ENCODE data around the gene ITPA.
A peak's percentile ranks its signal among the peaks of the same experiment; 100 is the strongest.
"Not testable (repeated sequence)": the region's sequence is repeated elsewhere in the genome, so short reads cannot be mapped to it uniquely, and the experiment has no call there.

Gene ITPA

GRCh38 chr20:3172933-3173609 lies 36.2 kb upstream of the ITPA start, which contains the start of gene LZTS3:
TSS of gene LZTS3 (minus strand) at chr20:3173549. CDS start at chr20:3167163, 6,386 bp downstream.
- DNase-seq (ENCODE audit: low read depth, low spot score): no peak

DNA sequence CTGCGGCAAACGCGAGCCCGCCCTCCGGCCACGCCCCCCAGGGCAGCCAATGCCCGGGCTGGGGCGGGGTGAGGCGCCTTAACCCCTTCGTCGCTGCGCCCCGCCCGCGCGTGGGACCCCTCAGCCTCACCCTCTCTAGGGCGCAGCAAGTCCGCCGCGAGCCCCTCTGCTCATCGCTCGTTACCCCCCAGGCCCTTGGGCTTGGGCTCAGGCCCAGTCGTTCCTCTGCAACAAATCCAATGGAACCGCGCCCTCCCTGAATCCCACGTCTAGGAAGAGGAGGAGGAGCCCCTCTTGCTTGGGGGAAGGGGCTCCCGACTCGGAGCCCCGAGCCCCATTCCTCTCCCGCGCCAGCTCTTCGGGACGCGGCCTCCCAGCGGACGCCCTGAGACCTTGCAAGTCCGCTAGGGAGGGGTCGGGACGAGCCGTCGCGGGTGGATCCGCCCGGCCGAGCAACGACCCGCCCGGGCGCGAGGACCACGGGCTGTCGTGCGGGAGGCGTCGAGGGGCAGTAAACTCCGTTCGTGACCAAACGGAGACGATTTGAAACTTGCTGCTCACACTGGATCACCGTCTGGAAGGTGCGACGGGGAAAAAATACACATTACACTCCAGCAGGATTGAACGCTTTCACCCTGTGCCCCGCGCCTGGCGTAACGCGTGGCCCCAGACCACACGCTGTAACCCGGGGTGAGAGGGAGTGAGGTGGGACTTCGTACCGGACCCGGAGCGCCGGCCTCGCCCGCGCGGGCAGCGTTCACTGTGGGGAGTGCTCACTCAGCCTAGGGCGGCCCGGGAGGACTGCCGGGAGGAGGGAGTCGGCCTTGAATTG lies 35.5 kb upstream of the ITPA start:
- DNase-seq (ENCODE audit: low read depth, low spot score): no peak
- peak overlapping the region; percentile 72 for H3K27ac ChIP-seq

More at GRCh38 chr20:3172933-3173609, 36.2 kb upstream of the ITPA start, which contains the start of gene LZTS3:
- H3K27ac ChIP-seq: peak within 1 kb of the TSS; percentile 72

DNA sequence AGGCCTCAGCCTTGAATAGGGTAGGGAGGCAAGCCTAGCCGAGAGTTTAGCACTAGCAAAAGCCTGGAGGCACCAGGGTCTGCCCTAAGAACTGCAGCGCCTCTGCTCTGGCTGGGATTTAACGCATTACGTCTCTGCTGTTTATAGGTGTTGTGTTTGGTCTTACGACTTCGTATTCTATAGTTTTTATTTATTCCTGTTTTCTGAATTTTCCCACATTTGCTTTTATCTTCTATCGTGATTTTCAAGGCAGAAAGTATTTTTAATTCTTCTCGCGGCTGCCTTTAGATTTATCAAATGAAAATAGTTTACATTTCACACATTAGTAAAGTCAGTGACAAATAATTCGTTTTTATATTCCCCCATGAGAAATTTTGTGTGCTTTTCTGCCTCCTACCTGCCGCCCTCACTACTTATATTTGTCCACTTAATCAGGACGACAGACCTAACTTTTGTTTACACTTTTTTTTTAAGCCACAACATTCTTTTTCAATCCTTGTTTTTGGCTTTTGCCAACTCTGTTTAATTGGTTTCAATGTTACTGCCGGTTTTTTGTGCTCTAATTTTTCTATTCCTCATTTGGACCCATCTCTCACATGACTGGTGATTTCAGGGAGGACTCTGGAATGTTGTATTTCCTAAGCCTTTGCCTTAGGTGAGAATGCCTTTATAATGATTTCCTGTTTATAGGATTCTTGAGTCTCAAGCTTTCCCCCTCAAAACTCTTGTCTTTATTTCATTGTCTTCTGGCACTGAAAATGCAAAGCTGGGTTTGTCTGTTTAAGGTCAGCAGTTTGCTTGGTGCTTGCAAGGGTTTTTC lies 34.6 kb upstream of the ITPA start:
- H3K27ac ChIP-seq: peak overlapping the region; percentile 72
- DNase-seq (ENCODE audit: low read depth, low spot score): no peak

DNA sequence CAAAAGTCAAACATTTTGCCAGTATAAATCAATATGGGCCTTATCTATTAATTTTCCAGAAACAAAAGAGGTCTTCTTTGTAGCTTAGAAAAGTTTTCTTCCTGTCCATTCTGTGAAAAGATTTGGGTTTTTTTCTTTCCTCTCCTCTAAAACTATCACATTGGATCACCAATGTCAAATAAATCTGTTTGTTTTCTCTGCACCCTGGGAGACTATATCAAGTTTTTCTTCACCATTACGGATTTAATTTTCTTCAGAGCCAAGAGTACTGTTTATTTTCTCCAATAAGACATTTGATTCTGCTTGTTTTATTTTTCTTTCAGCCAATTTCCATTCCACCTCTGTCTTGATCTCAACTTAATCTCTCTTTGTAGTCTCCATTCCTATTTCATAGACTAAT lies 34.0 kb upstream of the ITPA start:
- DNase-seq (ENCODE audit: low read depth, low spot score): no peak
- peak overlapping the region; percentile 72 for H3K27ac ChIP-seq

DNA sequence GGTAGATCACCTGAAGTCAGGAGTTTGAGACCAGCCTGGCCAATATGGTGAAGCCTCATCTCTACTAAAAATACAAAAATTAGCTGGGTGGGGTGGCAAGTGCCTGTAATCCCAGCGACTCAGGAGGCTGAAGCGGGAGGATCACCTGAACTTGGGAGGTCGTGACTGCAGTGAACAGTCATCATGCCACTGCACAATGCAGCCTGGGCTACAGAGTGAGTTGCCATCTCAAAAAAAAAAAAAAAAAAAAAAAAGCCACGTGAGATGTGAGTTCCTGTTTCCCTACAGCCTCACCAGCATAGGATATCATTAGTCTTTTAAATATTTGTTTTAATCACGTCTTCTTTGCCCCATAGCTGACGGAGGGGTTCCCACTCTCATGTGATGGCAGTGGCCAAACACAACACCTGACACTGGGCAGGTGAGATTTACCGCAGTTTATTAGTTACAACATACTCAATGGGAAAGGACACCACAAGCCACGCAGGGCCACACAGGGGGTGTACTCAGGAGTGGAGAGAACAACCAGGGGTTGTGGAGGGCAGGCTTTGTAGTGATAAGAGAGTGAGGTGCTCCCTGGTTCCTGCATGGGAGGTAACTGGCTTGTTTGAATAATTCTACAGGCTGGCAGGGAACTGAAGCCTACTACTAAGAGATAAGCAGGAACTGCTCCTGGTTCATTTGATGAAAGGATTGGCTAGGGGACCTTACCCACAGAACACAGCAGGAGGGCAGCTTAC lies 31.4 kb upstream of the ITPA start:
- no peak for DNase-seq (ENCODE audit: low read depth, low spot score)
- H3K27ac ChIP-seq: no peak overlapping the region

DNA sequence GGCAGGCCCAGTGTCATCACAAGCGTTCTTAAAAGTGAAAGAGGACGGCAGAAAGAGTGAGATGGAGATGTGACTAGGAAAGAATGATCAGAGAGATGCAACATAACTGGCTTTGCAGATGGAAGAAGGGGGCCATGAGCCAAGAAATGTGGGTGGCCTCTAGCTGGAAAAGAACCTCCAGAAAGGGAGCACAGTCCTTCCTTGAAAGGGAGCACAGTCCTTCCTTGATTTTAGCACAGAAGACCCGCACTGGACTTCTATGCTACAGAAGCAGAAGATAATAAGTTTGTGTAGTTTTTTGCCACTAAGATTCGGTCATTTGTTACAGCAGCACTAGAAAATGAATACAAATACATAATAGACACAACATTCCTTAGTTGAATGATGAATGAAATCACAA lies 29.0 kb upstream of the ITPA start:
- DNase-seq (ENCODE audit: low read depth, low spot score): no peak
- H3K27ac ChIP-seq: no peak overlapping the region

- DNase-seq (ENCODE audit: low read depth, low spot score): no peak
- H3K27ac ChIP-seq: no peak overlapping the region
These were observed 28.0 kb upstream of the ITPA start for GRCh38 chr20:3181270-3181669.

- not testable (repeated sequence) for H3K27ac ChIP-seq; DNase-seq (ENCODE audit: low read depth, low spot score)
These were observed 26.9 kb upstream of the ITPA start for GRCh38 chr20:3182429-3182828.

DNA sequence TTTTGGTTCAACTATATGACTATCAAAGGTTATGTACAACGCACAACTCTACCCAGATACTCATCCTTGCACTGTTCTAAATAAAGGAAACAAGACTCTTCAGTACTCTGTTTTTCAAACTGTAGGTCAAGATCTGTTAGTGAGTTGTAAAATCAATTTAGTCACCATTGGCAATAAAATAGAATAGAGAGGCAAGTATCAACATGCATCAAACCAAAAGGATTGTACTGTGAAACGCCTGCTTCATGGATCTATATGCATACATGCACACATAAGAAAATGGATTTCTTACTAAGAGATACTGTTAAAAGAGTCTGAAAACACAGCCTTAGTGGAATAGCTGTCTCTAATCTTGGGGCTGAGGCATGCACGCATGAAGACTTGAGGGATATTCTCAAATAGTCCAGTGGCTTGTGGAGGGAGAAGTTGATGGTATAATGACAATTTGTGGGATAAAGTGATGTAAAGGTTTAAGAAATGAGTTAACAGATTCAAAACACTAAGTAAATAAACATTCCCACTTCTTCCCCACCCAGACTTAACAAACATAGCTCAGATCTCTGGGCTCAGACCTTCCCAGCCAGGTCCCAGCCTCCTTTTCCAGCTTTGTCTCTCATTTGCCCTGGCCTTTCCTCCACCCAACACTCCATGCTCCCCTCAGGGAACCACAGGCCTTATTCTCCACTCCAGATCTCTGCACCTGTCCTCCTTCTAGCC lies 25.2 kb upstream of the ITPA start:
- peak overlapping the region; percentile 33 for H3K27ac ChIP-seq

GRCh38 chr20:3187861-3188260 lies 21.4 kb upstream of the ITPA start:
- not testable (repeated sequence) for DNase-seq (ENCODE audit: low read depth, low spot score); H3K27ac ChIP-seq

More for the DNA sequence above, 25.2 kb upstream of the ITPA start:
- DNase-seq (ENCODE audit: low read depth, low spot score): no peak

DNA sequence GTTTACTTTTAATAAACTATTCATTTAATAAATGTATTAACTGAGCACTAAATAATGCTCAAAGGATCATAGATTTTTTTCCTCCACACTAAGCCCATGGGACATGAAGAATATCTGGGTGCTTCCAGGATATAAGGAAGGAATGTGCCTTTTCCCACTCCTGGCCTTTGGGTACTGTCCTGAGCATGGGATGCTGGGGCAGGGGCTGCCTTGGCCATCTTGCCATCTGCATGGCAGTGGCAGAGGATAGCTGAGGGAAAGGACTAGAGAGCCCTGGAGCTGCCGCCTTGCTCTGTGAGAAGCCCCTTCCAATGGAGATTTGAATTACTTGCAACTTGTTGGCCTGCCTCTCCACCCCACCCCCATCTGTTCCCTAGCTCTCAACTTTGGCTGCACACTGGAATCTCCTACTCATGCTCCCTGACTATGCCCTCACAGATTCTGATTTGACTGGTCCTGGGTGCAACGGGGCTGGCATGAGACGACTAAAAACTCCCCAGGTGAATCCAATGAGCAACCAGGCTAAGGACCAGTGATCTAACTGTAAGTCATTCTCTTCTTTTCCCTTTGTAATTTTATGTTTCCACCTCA lies 20.4 kb upstream of the ITPA start:
- DNase-seq (ENCODE audit: low read depth, low spot score): no peak
- H3K27ac ChIP-seq: no peak overlapping the region

GRCh38 chr20:3189561-3190131 lies 19.7 kb upstream of the ITPA start:
- H3K27ac ChIP-seq: no peak overlapping the region
- DNase-seq (ENCODE audit: low read depth, low spot score): no peak

GRCh38 chr20:3190681-3191111 lies 18.6 kb upstream of the ITPA start:
- H3K27ac ChIP-seq: no peak overlapping the region
- no peak for DNase-seq (ENCODE audit: low read depth, low spot score)

GRCh38 chr20:3192226-3193015 lies 16.9 kb upstream of the ITPA start:
- H3K27ac ChIP-seq: no peak overlapping the region
- DNase-seq (ENCODE audit: low read depth, low spot score): no peak

- no peak overlapping the region for H3K27ac ChIP-seq
- no peak for DNase-seq (ENCODE audit: low read depth, low spot score)
These were observed 15.3 kb upstream of the ITPA start for GRCh38 chr20:3193806-3194616.

GRCh38 chr20:3194617-3195280 lies 14.5 kb upstream of the ITPA start:
- no peak overlapping the region for H3K27ac ChIP-seq
- DNase-seq (ENCODE audit: low read depth, low spot score): no peak

Data from epithelial cell of prostate (primary cell).